B cell (primary cell): ENCODE results near the gene REEP6. TPM values are rescaled to one million over a fixed set of nuclear protein-coding genes. Genes with fewer than 3 reads are reported as not detected.
"Not testable (repeated sequence)": the region's sequence is repeated elsewhere in the genome, so short reads cannot be mapped to it uniquely, and the experiment has no call there.

Experiments
- ATAC-seq: fragments of 200-7000 bp; cut with Tn5 transposase; one replicate; pipeline ENCODE4 v1.10.0; 2021; ENCODE audit warnings: low read depth, mild to moderate bottlenecking, moderate number of reproducible peaks, moderate library complexity
- CTCF ChIA-PET: fragments of 350-600 bp; sonication (Branson Sonifier 250); formaldehyde crosslinking; loops from one replicate; lab custom pipeline; 2021; ENCODE audit warnings: antibody characterized with exemption, inconsistent platforms; lab: Charles Lee
- POLR2A ChIA-PET: fragments of 350-600 bp; sonication (Branson Sonifier 250); formaldehyde crosslinking; loops from one replicate; lab custom pipeline; 2021; ENCODE audit warnings: antibody characterized with exemption; lab: Charles Lee
- DNase-seq: peaks from one replicate; pipeline ENCODE4 v3.0.0; 2013
- H2AFZ ChIP-seq: 2 replicates; pipeline ENCODE4 v1.6.1; 2012; ENCODE audit warnings: mild to moderate bottlenecking, low read depth, low read length; ENCODE audit not compliant: insufficient read depth, poor library complexity, severe bottlenecking
- H3K27ac ChIP-seq, 2 donors: 1 replicate in 1 of 2; 2 replicates in 1 of 2; pipeline ENCODE4 v1.5.1; 2012 to 2013; ENCODE audit warnings: low read length in 2 of 2, mild to moderate bottlenecking in 2 of 2, moderate library complexity in 1 of 2
- H3K27me3 ChIP-seq, 4 experiments: fragments of 200-600 bp in 1 of 4; sonication (generic) in 1 of 4; replicated peaks in 1 of 4; 1 replicate in 2 of 4; 2 replicates in 2 of 4; pipeline versions ENCODE4 v1.6.1 to v1.7.0; 2013 to 2016; ENCODE audit warnings: low read length in 3 of 4, mild to moderate bottlenecking in 2 of 4, mixed read lengths in 1 of 4, moderate library complexity in 1 of 4; ENCODE audit not compliant: insufficient read depth in 4 of 4, control insufficient read depth in 3 of 4; ENCODE audit errors: control extremely low read depth in 1 of 4
- H3K36me3 ChIP-seq, 2 experiments: replicated peaks in 1 of 2; 1 replicate in 1 of 2; 2 replicates in 1 of 2; pipeline versions ENCODE4 v1.6.1 to v1.7.1; 2013; ENCODE audit warnings: low read length in 1 of 2; ENCODE audit not compliant: insufficient read depth in 2 of 2, control insufficient read depth in 1 of 2; ENCODE audit errors: control extremely low read depth in 1 of 2, extremely low read depth in 1 of 2
- H3K4me1 ChIP-seq, 2 donors: fragments of 200-600 bp in 1 of 2; sonication (generic) in 1 of 2; 1 replicate in 1 of 2; 2 replicates in 1 of 2; pipeline versions ENCODE4 v1.5.1 to v1.6.1; 2013 to 2017; ENCODE audit warnings: low read length in 2 of 2; ENCODE audit not compliant: control insufficient read depth in 2 of 2, insufficient read depth in 2 of 2
- H3K4me2 ChIP-seq: replicated peaks from 2 replicates; pipeline ENCODE3; 2012; ENCODE audit warnings: mild to moderate bottlenecking, low read depth, low read length; ENCODE audit not compliant: poor library complexity, severe bottlenecking
- H3K4me3 ChIP-seq, 5 experiments: fragments of 200-600 bp in 1 of 5; sonication (generic) in 1 of 5; 1 replicate in 3 of 5; 2 replicates in 2 of 5; pipeline versions ENCODE4 v1.5.1 to v1.7.0; 2011 to 2016; ENCODE audit warnings: low read length in 4 of 5, mild to moderate bottlenecking in 4 of 5, low read depth in 2 of 5, control low read depth in 1 of 5, moderate library complexity in 1 of 5; ENCODE audit not compliant: insufficient read depth in 1 of 5; ENCODE audit errors: control extremely low read depth in 1 of 5, extremely low read depth in 1 of 5
- H3K79me2 ChIP-seq: fragments of 200-600 bp; sonication (generic); one replicate; pipeline ENCODE4 v1.6.0; 2016; ENCODE audit warnings: low read length; ENCODE audit not compliant: control insufficient read depth, insufficient read depth
- H3K9ac ChIP-seq: fragments of 200-600 bp; sonication (generic); 2 replicates; pipeline ENCODE4 v1.6.1; 2017; ENCODE audit warnings: mild to moderate bottlenecking, low read length, moderate library complexity
- H3K9me3 ChIP-seq, 3 donors: one replicate each; pipeline versions ENCODE4 v1.6.1 to v1.7.1; 2013; ENCODE audit warnings: low read length in 2 of 3; ENCODE audit not compliant: control insufficient read depth in 2 of 3, insufficient read depth in 1 of 3; ENCODE audit errors: control extremely low read depth in 1 of 3
- H4K20me1 ChIP-seq: 2 replicates; pipeline ENCODE4 v1.6.0; 2012; ENCODE audit warnings: mild to moderate bottlenecking, low read length; ENCODE audit not compliant: insufficient read depth, control insufficient read depth, poor library complexity, severe bottlenecking
- H3K27ac Mint-ChIP-seq: one replicate; pipeline ENCODE4 v1.8.0; 2021; ENCODE audit warnings: mixed read lengths
- H3K27me3 Mint-ChIP-seq: one replicate; pipeline ENCODE4 v1.8.0; 2021; ENCODE audit warnings: mixed read lengths
- H3K4me1 Mint-ChIP-seq: one replicate; pipeline ENCODE4 v1.8.0; 2021; ENCODE audit warnings: mixed read lengths
- H3K4me3 Mint-ChIP-seq: one replicate; pipeline ENCODE4 v1.8.0; 2021; ENCODE audit warnings: mixed read lengths
- H3K9me3 Mint-ChIP-seq: one replicate; pipeline ENCODE4 v1.8.0; 2022; ENCODE audit warnings: mixed read lengths; ENCODE audit not compliant: insufficient read depth
- EZH2 ChIP-seq: IDR thresholded peaks from 2 replicates; pipeline ENCODE4 v1.6.1; 2012; ENCODE audit warnings: borderline replicate concordance, low read depth, mild to moderate bottlenecking, moderate library complexity, low read length; ENCODE audit not compliant: insufficient read depth, poor library complexity, severe bottlenecking
- WGBS: methylation state at CpG from one replicate; pipeline ENCODE4 v1.1.5; 2013; ENCODE audit warnings: missing lambda C conversion rate; ENCODE audit not compliant: insufficient coverage; 5-methylcytosine and 5-hydroxymethylcytosine counted together
- intact Hi-C: fragments of 100-400 bp; cut with micrococcal nuclease; formaldehyde crosslinking; loops from one replicate; pipeline ENCODE4 v1.10.0; 2022
- polyA plus RNA-seq: library from polyadenylated mRNA; depleted of rRNA; stranded (reverse); fragments of >200 nt; gene quantifications from 2 replicates; pipeline ENCODE4 v1.2.3, GENCODE V29; 2012
- total RNA-seq, 2 donors: library from RNA; stranded (reverse); fragments of 120-200 nt in 1 of 2; gene quantifications; 1 replicate in 1 of 2; 2 replicates in 1 of 2; pipeline versions ENCODE4 v1.2.3 to v1.2.4, GENCODE V29; 2013 to 2022
- TF ChIP-seq, protein P1 (sequence below): fragments of 200-600 bp; IDR thresholded peaks from one replicate; pipeline ENCODE4 v1.8.0; 2022; ENCODE audit warnings: antibody characterized with exemption, mild to moderate bottlenecking

REEP6 gene
- total and polyA plus RNA-seq, 2 donors (not counting 1 experiment from before 2014, with no cell fraction given) = 0.64 to 1.1 TPM

- H3K27ac ChIP-seq, intact Hi-C loops, H3K9ac ChIP-seq, DNase-seq, ATAC-seq, H4K20me1 ChIP-seq, H3K4me3 Mint-ChIP-seq, H3K4me1 ChIP-seq, H3K36me3 ChIP-seq, H3K27ac Mint-ChIP-seq, POLR2A ChIA-PET, H3K4me3 ChIP-seq, H3K9me3 Mint-ChIP-seq, H3K4me1 Mint-ChIP-seq, H2AFZ ChIP-seq, H3K4me2 ChIP-seq, H3K79me2 ChIP-seq: not testable (repeated sequence)
- WGBS = 95% methylated on average over 7 of the region's 11 CpGs
- peaks cover 29% of the 10 kb centered on the region for H3K27me3 Mint-ChIP-seq
- peaks cover 0 to 15% (median 0%) of the 10 kb centered on the region in 4 experiments for H3K27me3 ChIP-seq
- H3K9me3 ChIP-seq = peaks cover 0 to 11% (median 0%) of the 10 kb centered on the region in 3 donors
- CTCF ChIA-PET = interaction anchor here (0.6 kb wide), 1 partner anchor 294 kb away, joined by 3 read pairs; no protein-coding TSS in a partner anchor
Observed at GRCh38 chr19:1530856-1531255, 39.9 kb downstream of the REEP6 start.

- WGBS = 91% methylated on average over 11 of the region's 11 CpGs
- POLR2A ChIA-PET = interaction anchor here (0.5 kb wide), 1 partner anchor 10 kb away, joined by 4 read pairs; no protein-coding TSS in a partner anchor
- no peak overlapping the region for H3K4me2 ChIP-seq
- H2AFZ ChIP-seq = no peak overlapping the region
- H3K4me1 ChIP-seq = no peaks in the 10 kb centered on the region
- H3K9me3 Mint-ChIP-seq = no peaks in the 10 kb centered on the region
- peaks cover 22% of the 10 kb centered on the region for H3K27me3 Mint-ChIP-seq
- DNase-seq (no peak), ATAC-seq (no peak)
- no peaks in the 10 kb centered on the region for H3K79me2 ChIP-seq
- H3K4me1 Mint-ChIP-seq = no peaks in the 10 kb centered on the region
- H3K9me3 ChIP-seq = peaks cover 0 to 12% (median 0%) of the 10 kb centered on the region in 3 donors
- no peak overlapping the region for H3K9ac ChIP-seq
- no peak overlapping the region for H3K27ac Mint-ChIP-seq
- intact Hi-C loops = no loop called here
- H3K36me3 ChIP-seq = no peaks in the 10 kb centered on the region
- no peak overlapping the region for H3K4me3 Mint-ChIP-seq
- H3K27me3 ChIP-seq = peaks cover 0 to 9% (median 0%) of the 10 kb centered on the region in 4 experiments
- TF ChIP-seq, protein P1, sequence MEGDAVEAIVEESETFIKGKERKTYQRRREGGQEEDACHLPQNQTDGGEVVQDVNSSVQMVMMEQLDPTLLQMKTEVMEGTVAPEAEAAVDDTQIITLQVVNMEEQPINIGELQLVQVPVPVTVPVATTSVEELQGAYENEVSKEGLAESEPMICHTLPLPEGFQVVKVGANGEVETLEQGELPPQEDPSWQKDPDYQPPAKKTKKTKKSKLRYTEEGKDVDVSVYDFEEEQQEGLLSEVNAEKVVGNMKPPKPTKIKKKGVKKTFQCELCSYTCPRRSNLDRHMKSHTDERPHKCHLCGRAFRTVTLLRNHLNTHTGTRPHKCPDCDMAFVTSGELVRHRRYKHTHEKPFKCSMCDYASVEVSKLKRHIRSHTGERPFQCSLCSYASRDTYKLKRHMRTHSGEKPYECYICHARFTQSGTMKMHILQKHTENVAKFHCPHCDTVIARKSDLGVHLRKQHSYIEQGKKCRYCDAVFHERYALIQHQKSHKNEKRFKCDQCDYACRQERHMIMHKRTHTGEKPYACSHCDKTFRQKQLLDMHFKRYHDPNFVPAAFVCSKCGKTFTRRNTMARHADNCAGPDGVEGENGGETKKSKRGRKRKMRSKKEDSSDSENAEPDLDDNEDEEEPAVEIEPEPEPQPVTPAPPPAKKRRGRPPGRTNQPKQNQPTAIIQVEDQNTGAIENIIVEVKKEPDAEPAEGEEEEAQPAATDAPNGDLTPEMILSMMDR = no peak
- no peak for TF ChIP-seq EZH2
- H4K20me1 ChIP-seq = no peaks in the 10 kb centered on the region
- H3K4me3 ChIP-seq = no peak overlapping the region
- H3K27ac ChIP-seq = no peak overlapping the region
- CTCF ChIA-PET = no interaction called here
Observed at GRCh38 chr19:1531587-1531986, 40.6 kb downstream of the REEP6 start.
